Kidney (tissue), 14 donors: Measurements from ENCODE around the gene CEP164. TPM values are rescaled to one million over a fixed set of nuclear protein-coding genes. Genes with fewer than 3 reads are reported as not detected.

Source experiments
- DNase-seq, 5 donors: peaks; one replicate each; pipeline ENCODE4 v3.0.0-alpha.2; 2013 to 2020
- FAIRE-seq: peaks from 2 replicates; lab custom pipeline; 2012; peaks lifted over from hg19 to GRCh38; lab: Jason Lieb, UNC
- H3K27ac ChIP-seq, 2 donors: one replicate each; pipeline ENCODE4 v1.7.0; 2013; ENCODE audit warnings: low read depth in 2 of 2, low read length in 2 of 2, inconsistent platforms in 1 of 2
- H3K27me3 ChIP-seq: one replicate; pipeline ENCODE4 v1.7.1; 2013; ENCODE audit warnings: low read length, inconsistent platforms; ENCODE audit not compliant: control insufficient read depth, insufficient read depth
- H3K36me3 ChIP-seq, 3 donors: one replicate each; pipeline versions ENCODE4 v1.7.0 to v1.7.1; 2013; ENCODE audit warnings: low read length in 3 of 3, control low read depth in 1 of 3, inconsistent platforms in 1 of 3; ENCODE audit not compliant: insufficient read depth in 3 of 3, control insufficient read depth in 2 of 3
- H3K4me1 ChIP-seq, 3 donors: one replicate each; pipeline versions ENCODE4 v1.7.0 to v1.7.1; 2013; ENCODE audit warnings: low read length in 3 of 3, inconsistent platforms in 1 of 3, low read depth in 1 of 3; ENCODE audit not compliant: control insufficient read depth in 2 of 3, insufficient read depth in 2 of 3
- H3K4me3 ChIP-seq, 3 donors: one replicate each; pipeline versions ENCODE4 v1.7.0 to v1.8.1; 2013; ENCODE audit warnings: low read length in 3 of 3, control low read depth in 1 of 3, inconsistent platforms in 1 of 3
- H3K9ac ChIP-seq, 3 donors: one replicate each; pipeline versions ENCODE4 v1.7.0 to v1.7.1; 2013; ENCODE audit warnings: low read length in 3 of 3, control low read depth in 1 of 3, inconsistent platforms in 1 of 3
- H3K9me3 ChIP-seq, 3 donors: one replicate each; pipeline versions ENCODE4 v1.7.0 to v1.7.1; 2013; ENCODE audit warnings: low read length in 3 of 3, control low read depth in 1 of 3, inconsistent platforms in 1 of 3; ENCODE audit not compliant: control insufficient read depth in 2 of 3, insufficient read depth in 1 of 3
- intact Hi-C: fragments of 100-400 bp; cut with DNase I; formaldehyde crosslinking; loops from one replicate; pipeline ENCODE4 v1.11.1; 2022
- polyA plus RNA-seq: library from polyadenylated mRNA; stranded (reverse); fragments of 350-450 nt; fragmentation: Illumina TruSeq; extraction: RNeasy Lipid Tissue Mini Kit (QIAGEN cat#74804); gene quantifications from one replicate; pipeline ENCODE4 v1.2.3, GENCODE V29; 2014; ENCODE audit warnings: low read depth, low replicate concordance; ENCODE audit not compliant: insufficient read depth
- total RNA-seq: library from RNA; stranded (reverse); fragmentation: NEBNext Ultra II Directional; extraction: Animal tissue kit (Norgen Biotek cat#: 25700); gene quantifications from one replicate; pipeline ENCODE4 v1.2.1, GENCODE V29; 2021
- TF ChIP-seq, protein P1 (sequence below): IDR thresholded peaks from 3 replicates; pipeline ENCODE4 v1.5.1; 2012; ENCODE audit warnings: mild to moderate bottlenecking, moderate library complexity, borderline replicate concordance; ENCODE audit not compliant: insufficient read depth; ENCODE audit errors: extremely low read depth
- donor health status: control.
- donor health status: control.
- donor health status: control.
- donor health status: control.
- donor health status: control.
- donor health status: DM: yes; HTN: yes; CAD: no.
- donor health status: Normal renal cell carcinoma (clear cell type).

The CEP164 gene
- total and polyA plus RNA-seq, 2 donors from 2014 or later, result 7.9 to 30.7 TPM

- no peak overlapping the region for H3K27ac ChIP-seq
- no peak overlapping the region for H3K9ac ChIP-seq
- TF ChIP-seq, protein P1, sequence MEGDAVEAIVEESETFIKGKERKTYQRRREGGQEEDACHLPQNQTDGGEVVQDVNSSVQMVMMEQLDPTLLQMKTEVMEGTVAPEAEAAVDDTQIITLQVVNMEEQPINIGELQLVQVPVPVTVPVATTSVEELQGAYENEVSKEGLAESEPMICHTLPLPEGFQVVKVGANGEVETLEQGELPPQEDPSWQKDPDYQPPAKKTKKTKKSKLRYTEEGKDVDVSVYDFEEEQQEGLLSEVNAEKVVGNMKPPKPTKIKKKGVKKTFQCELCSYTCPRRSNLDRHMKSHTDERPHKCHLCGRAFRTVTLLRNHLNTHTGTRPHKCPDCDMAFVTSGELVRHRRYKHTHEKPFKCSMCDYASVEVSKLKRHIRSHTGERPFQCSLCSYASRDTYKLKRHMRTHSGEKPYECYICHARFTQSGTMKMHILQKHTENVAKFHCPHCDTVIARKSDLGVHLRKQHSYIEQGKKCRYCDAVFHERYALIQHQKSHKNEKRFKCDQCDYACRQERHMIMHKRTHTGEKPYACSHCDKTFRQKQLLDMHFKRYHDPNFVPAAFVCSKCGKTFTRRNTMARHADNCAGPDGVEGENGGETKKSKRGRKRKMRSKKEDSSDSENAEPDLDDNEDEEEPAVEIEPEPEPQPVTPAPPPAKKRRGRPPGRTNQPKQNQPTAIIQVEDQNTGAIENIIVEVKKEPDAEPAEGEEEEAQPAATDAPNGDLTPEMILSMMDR, result no peak
- intact Hi-C loops, result no loop called here
- FAIRE-seq (no peak), DNase-seq (peak in 1 of 5 donors; percentile 29)
- H3K27me3 ChIP-seq, result no peaks in the 10 kb centered on the region
- no peaks in the 10 kb centered on the region for H3K4me1 ChIP-seq
- H3K9me3 ChIP-seq, result no peaks in the 10 kb centered on the region
- H3K4me3 ChIP-seq, result no peak overlapping the region
- peaks cover 0 to 15% (median 0%) of the 10 kb centered on the region in 3 donors for H3K36me3 ChIP-seq
Measured at GRCh38 chr11:117426941-117427340, 99.3 kb downstream of the CEP164 start.

DNA sequence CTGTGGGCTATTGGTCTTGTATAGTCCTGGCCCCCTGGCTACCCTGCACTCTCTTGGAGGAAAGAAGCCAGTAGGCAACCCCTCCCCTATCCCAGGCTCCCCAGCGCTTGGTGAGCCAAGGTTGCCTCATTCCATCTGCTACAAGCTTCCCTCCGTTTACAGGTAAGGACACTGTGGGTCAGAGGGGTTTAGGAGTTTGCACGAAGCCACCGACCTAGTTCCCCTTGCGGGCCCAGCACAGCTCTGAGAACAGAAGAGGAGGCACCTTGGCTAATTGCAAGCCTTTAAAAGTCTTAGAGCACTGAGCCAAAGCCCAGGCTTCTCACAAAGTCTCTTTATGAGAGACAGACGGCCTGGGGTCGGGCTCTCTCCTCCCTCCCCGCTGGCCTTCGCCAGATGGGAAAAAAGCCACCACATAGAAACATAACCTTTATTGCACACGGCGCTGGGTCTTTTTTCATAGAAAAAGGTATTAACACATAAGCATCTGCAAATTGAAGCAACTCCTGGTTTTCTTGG, 99.8 kb downstream of the CEP164 start:
- Histone ChIP-seq H3K27ac (no peak overlapping the region), H3K9ac (no peak overlapping the region), H3K36me3 (peaks cover 0 to 19% (median 0%) of the 10 kb centered on the region in 3 donors), H3K9me3 (no peaks in the 10 kb centered on the region), H3K4me1 (no peaks in the 10 kb centered on the region), H3K4me3 (no peak overlapping the region), H3K27me3 (no peaks in the 10 kb centered on the region)
- intact Hi-C loops, result no loop called here
- TF ChIP-seq, protein P1, result no peak
- no peak for FAIRE-seq
- DNase-seq, result peak in 1 of 5 donors; percentile 32

GRCh38 chr11:117428186-117428855, 100.7 kb downstream of the CEP164 start:
- intact Hi-C loops, result no loop called here
- Histone ChIP-seq H3K27ac (no peak overlapping the region), H3K36me3 (peaks cover 0 to 19% (median 0%) of the 10 kb centered on the region in 3 donors), H3K4me1 (no peaks in the 10 kb centered on the region), H3K9ac (no peak overlapping the region), H3K9me3 (no peaks in the 10 kb centered on the region), H3K27me3 (no peaks in the 10 kb centered on the region), H3K4me3 (no peak overlapping the region)
- DNase-seq (peak in 1 of 5 donors; percentile 71), FAIRE-seq (no peak)
- TF ChIP-seq, protein P1, result no peak
